Glomerular visceral epithelial cell (primary cell): Measurements from ENCODE around the gene SQOR.

Source experiments
- DNase-seq: peaks from one replicate; pipeline ENCODE4 v3.0.0-alpha.2; 2016; ENCODE audit errors: extremely low spot score

The SQOR gene

GRCh38 chr15:45634432-45635190 is at the start of gene SQOR:
Gene SQOR (plus strand): TSS chr15:45635029. CDS start chr15:45658924, 23,895 bp downstream.
- DNase-seq = peak; percentile 89

GRCh38 chr15:45585069-45585791 is 49.6 kb upstream of the SQOR start:
- DNase-seq = no peak

GRCh38 chr15:45586125-45586524 is 48.7 kb upstream of the SQOR start:
- no peak for DNase-seq

GRCh38 chr15:45586601-45587094 is 48.2 kb upstream of the SQOR start:
- no peak for DNase-seq

- peak; percentile 88 for DNase-seq
These were observed 47.5 kb upstream of the SQOR start, which contains the start of gene BLOC1S6 for GRCh38 chr15:45587095-45587862. Gene BLOC1S6 (plus strand): TSS chr15:45587379. CDS start chr15:45587444, 65 bp downstream.

GRCh38 chr15:45587863-45588170 is 47.0 kb upstream of the SQOR start:
- no peak for DNase-seq

- peak; percentile 21 for DNase-seq
These were observed 46.5 kb upstream of the SQOR start for GRCh38 chr15:45588219-45588875.

GRCh38 chr15:45589256-45589655 is 45.6 kb upstream of the SQOR start:
- no peak for DNase-seq

GRCh38 chr15:45594319-45594718 is 40.5 kb upstream of the SQOR start:
- DNase-seq = no peak

- no peak for DNase-seq
These were observed 39.8 kb upstream of the SQOR start for GRCh38 chr15:45594835-45595530.

GRCh38 chr15:45603881-45604280 is 30.9 kb upstream of the SQOR start:
- DNase-seq = no peak

- no peak for DNase-seq
These were observed 30.5 kb upstream of the SQOR start for GRCh38 chr15:45604326-45604725.

GRCh38 chr15:45606413-45606812 is 28.4 kb upstream of the SQOR start:
- no peak for DNase-seq

GRCh38 chr15:45606841-45607240 is 28.0 kb upstream of the SQOR start:
- DNase-seq = no peak

- peak; percentile 24 for DNase-seq
These were observed 23.5 kb upstream of the SQOR start for GRCh38 chr15:45611305-45611704.

GRCh38 chr15:45612790-45613415 is 21.9 kb upstream of the SQOR start:
- DNase-seq = peak; percentile 25

GRCh38 chr15:45616901-45617323 is 17.9 kb upstream of the SQOR start:
- DNase-seq = no peak

- no peak for DNase-seq
These were observed 16.0 kb upstream of the SQOR start for GRCh38 chr15:45618813-45619212.

- no peak for DNase-seq
These were observed 6.7 kb upstream of the SQOR start for GRCh38 chr15:45628136-45628535.

- DNase-seq = peak; percentile 94
These were observed 3.7 kb upstream of the SQOR start for GRCh38 chr15:45630917-45631691.
